Measurements from ENCODE around the gene PCSK5.

The PCSK5 gene

GRCh38 chr9:76366275-76366674 lies 475.8 kb downstream of the PCSK5 start:
- no peak for TF ChIP-seq CTCF (IDR thresholded peaks at IDR 0.05; ENCODE audit: extremely low read depth, missing control alignments)
- DNase-seq (ENCODE audit: low spot score): no peak

GRCh38 chr9:76369583-76369982 lies 479.1 kb downstream of the PCSK5 start:
- DNase-seq (ENCODE audit: low spot score): peak; percentile 12
- TF ChIP-seq CTCF (IDR thresholded peaks at IDR 0.05; ENCODE audit: extremely low read depth, missing control alignments): no peak

- TF ChIP-seq CTCF (IDR thresholded peaks at IDR 0.05; ENCODE audit: extremely low read depth, missing control alignments): no peak
- DNase-seq (ENCODE audit: low spot score): no peak
These were observed 480.0 kb downstream of the PCSK5 start for GRCh38 chr9:76370396-76371023.

GRCh38 chr9:76371901-76372300 lies 481.4 kb downstream of the PCSK5 start:
- DNase-seq (ENCODE audit: low spot score): no peak
- TF ChIP-seq CTCF (IDR thresholded peaks at IDR 0.05; ENCODE audit: extremely low read depth, missing control alignments): no peak

GRCh38 chr9:76372336-76372735 lies 481.9 kb downstream of the PCSK5 start:
- TF ChIP-seq CTCF (IDR thresholded peaks at IDR 0.05; ENCODE audit: extremely low read depth, missing control alignments): no peak
- DNase-seq (ENCODE audit: low spot score): no peak

GRCh38 chr9:76373173-76373783 lies 482.8 kb downstream of the PCSK5 start:
- no peak for TF ChIP-seq CTCF (IDR thresholded peaks at IDR 0.05; ENCODE audit: extremely low read depth, missing control alignments)
- no peak for DNase-seq (ENCODE audit: low spot score)

GRCh38 chr9:76373784-76374474 lies 483.5 kb downstream of the PCSK5 start:
- no peak for TF ChIP-seq CTCF (IDR thresholded peaks at IDR 0.05; ENCODE audit: extremely low read depth, missing control alignments)
- DNase-seq (ENCODE audit: low spot score): no peak

Measured in GM20000 (cell line).